ENCODE data around the gene PIR.

Gene PIR

GRCh38 chrX:15493118-15493962, at the start of gene PIR:
PIR (minus strand) TSS chrX:15493333; CDS start chrX:15491257, 2,076 bp downstream.
- Histone ChIP-seq H3K27me3 (ENCODE audit: control insufficient read depth, insufficient read depth, low read length) (peaks cover 9% of the 10 kb centered on the region), H3K9me3 (ENCODE audit: control insufficient read depth, insufficient read depth, low read length) (no peaks in the 10 kb centered on the region), H3K27ac (ENCODE audit: low read depth, low read length) (peak within 1 kb of the TSS; percentile 72), H3K4me3 (ENCODE audit: low read depth, low read length) (peak within 1 kb of the TSS; percentile 72), H3K36me3 (ENCODE audit: control insufficient read depth, insufficient read depth, low read length) (no peaks in the 10 kb centered on the region; the same call in 1 of the 2 replicates), H3K4me1 (ENCODE audit: control insufficient read depth, insufficient read depth, low read length) (peaks cover 18% of the 10 kb centered on the region), H3K9ac (ENCODE audit: low read depth, low read length) (peak within 1 kb of the TSS; percentile 50)

GRCh38 chrX:15530318-15530717, 37.2 kb upstream of the PIR start:
- Histone ChIP-seq H3K27ac (ENCODE audit: low read depth, low read length) (no peak overlapping the region), H3K9ac (ENCODE audit: low read depth, low read length) (no peak overlapping the region), H3K36me3 (ENCODE audit: control insufficient read depth, insufficient read depth, low read length) (no peaks in the 10 kb centered on the region), H3K9me3 (ENCODE audit: control insufficient read depth, insufficient read depth, low read length) (no peaks in the 10 kb centered on the region), H3K4me3 (ENCODE audit: low read depth, low read length) (no peak overlapping the region), H3K27me3 (ENCODE audit: control insufficient read depth, insufficient read depth, low read length) (peaks cover 14% of the 10 kb centered on the region), H3K4me1 (ENCODE audit: control insufficient read depth, insufficient read depth, low read length) (no peaks in the 10 kb centered on the region)

- Histone ChIP-seq H3K27me3 (ENCODE audit: control insufficient read depth, insufficient read depth, low read length) (peaks cover 12% of the 10 kb centered on the region), H3K9me3 (ENCODE audit: control insufficient read depth, insufficient read depth, low read length) (no peaks in the 10 kb centered on the region), H3K9ac (ENCODE audit: low read depth, low read length) (no peak overlapping the region), H3K36me3 (ENCODE audit: control insufficient read depth, insufficient read depth, low read length) (no peaks in the 10 kb centered on the region), H3K4me1 (ENCODE audit: control insufficient read depth, insufficient read depth, low read length) (no peaks in the 10 kb centered on the region), H3K27ac (ENCODE audit: low read depth, low read length) (no peak overlapping the region), H3K4me3 (ENCODE audit: low read depth, low read length) (no peak overlapping the region)
These were observed 36.0 kb upstream of the PIR start for GRCh38 chrX:15529165-15529564.

- peaks cover 18% of the 10 kb centered on the region for H3K27me3 ChIP-seq (ENCODE audit: control insufficient read depth, insufficient read depth, low read length)
- H3K9ac ChIP-seq (ENCODE audit: low read depth, low read length) = no peak overlapping the region
- H3K36me3 ChIP-seq (ENCODE audit: control insufficient read depth, insufficient read depth, low read length) = no peaks in the 10 kb centered on the region
- no peaks in the 10 kb centered on the region for H3K9me3 ChIP-seq (ENCODE audit: control insufficient read depth, insufficient read depth, low read length)
- no peak overlapping the region for H3K27ac ChIP-seq (ENCODE audit: low read depth, low read length)
- no peak overlapping the region for H3K4me3 ChIP-seq (ENCODE audit: low read depth, low read length)
- H3K4me1 ChIP-seq (ENCODE audit: control insufficient read depth, insufficient read depth, low read length) = no peaks in the 10 kb centered on the region
These were observed 32.7 kb upstream of the PIR start for GRCh38 chrX:15525664-15526416.

- Histone ChIP-seq H3K27me3 (ENCODE audit: control insufficient read depth, insufficient read depth, low read length) (peaks cover 15% of the 10 kb centered on the region), H3K27ac (ENCODE audit: low read depth, low read length) (no peak overlapping the region), H3K4me1 (ENCODE audit: control insufficient read depth, insufficient read depth, low read length) (no peaks in the 10 kb centered on the region)
These were observed 31.3 kb upstream of the PIR start for GRCh38 chrX:15524417-15524816.

GRCh38 chrX:15523088-15523487, 30.0 kb upstream of the PIR start:
- no peak overlapping the region for H3K27ac ChIP-seq (ENCODE audit: low read depth, low read length)
- H3K4me1 ChIP-seq (ENCODE audit: control insufficient read depth, insufficient read depth, low read length) = no peaks in the 10 kb centered on the region
- no peaks in the 10 kb centered on the region for H3K9me3 ChIP-seq (ENCODE audit: control insufficient read depth, insufficient read depth, low read length)
- H3K36me3 ChIP-seq (ENCODE audit: control insufficient read depth, insufficient read depth, low read length) = no peaks in the 10 kb centered on the region
- H3K4me3 ChIP-seq (ENCODE audit: low read depth, low read length) = no peak overlapping the region
- H3K27me3 ChIP-seq (ENCODE audit: control insufficient read depth, insufficient read depth, low read length) = peaks cover 15% of the 10 kb centered on the region
- H3K9ac ChIP-seq (ENCODE audit: low read depth, low read length) = no peak overlapping the region

More at GRCh38 chrX:15524417-15524816, 31.3 kb upstream of the PIR start:
- Histone ChIP-seq H3K9ac (ENCODE audit: low read depth, low read length) (no peak overlapping the region), H3K4me3 (ENCODE audit: low read depth, low read length) (no peak overlapping the region), H3K9me3 (ENCODE audit: control insufficient read depth, insufficient read depth, low read length) (no peaks in the 10 kb centered on the region), H3K36me3 (ENCODE audit: control insufficient read depth, insufficient read depth, low read length) (no peaks in the 10 kb centered on the region)

- no peaks in the 10 kb centered on the region for H3K9me3 ChIP-seq (ENCODE audit: control insufficient read depth, insufficient read depth, low read length)
- H3K4me3 ChIP-seq (ENCODE audit: low read depth, low read length) = no peak overlapping the region
- no peaks in the 10 kb centered on the region for H3K36me3 ChIP-seq (ENCODE audit: control insufficient read depth, insufficient read depth, low read length)
- no peak overlapping the region for H3K9ac ChIP-seq (ENCODE audit: low read depth, low read length)
- no peaks in the 10 kb centered on the region for H3K4me1 ChIP-seq (ENCODE audit: control insufficient read depth, insufficient read depth, low read length)
- peaks cover 15% of the 10 kb centered on the region for H3K27me3 ChIP-seq (ENCODE audit: control insufficient read depth, insufficient read depth, low read length)
- H3K27ac ChIP-seq (ENCODE audit: low read depth, low read length) = no peak overlapping the region
These were observed 29.3 kb upstream of the PIR start for GRCh38 chrX:15522464-15522863.

- H3K36me3 ChIP-seq (ENCODE audit: control insufficient read depth, insufficient read depth, low read length) = no peaks in the 10 kb centered on the region
- H3K4me1 ChIP-seq (ENCODE audit: control insufficient read depth, insufficient read depth, low read length) = no peaks in the 10 kb centered on the region
- no peak overlapping the region for H3K27ac ChIP-seq (ENCODE audit: low read depth, low read length)
- no peak overlapping the region for H3K9ac ChIP-seq (ENCODE audit: low read depth, low read length)
- no peak overlapping the region for H3K4me3 ChIP-seq (ENCODE audit: low read depth, low read length)
- 0 out of 2 replicates have a peak, but pooled peaks cover 9% of the 10 kb centered on the region for H3K27me3 ChIP-seq (ENCODE audit: control insufficient read depth, insufficient read depth, low read length)
- no peaks in the 10 kb centered on the region for H3K9me3 ChIP-seq (ENCODE audit: control insufficient read depth, insufficient read depth, low read length)
These were observed 22.8 kb upstream of the PIR start for GRCh38 chrX:15515931-15516330.

- no peak overlapping the region for H3K27ac ChIP-seq (ENCODE audit: low read depth, low read length)
- no peaks in the 10 kb centered on the region for H3K36me3 ChIP-seq (ENCODE audit: control insufficient read depth, insufficient read depth, low read length)
- no peak overlapping the region for H3K4me3 ChIP-seq (ENCODE audit: low read depth, low read length)
- H3K27me3 ChIP-seq (ENCODE audit: control insufficient read depth, insufficient read depth, low read length) = peaks cover 15% of the 10 kb centered on the region; the same call in 1 of the 2 replicates
- no peaks in the 10 kb centered on the region for H3K4me1 ChIP-seq (ENCODE audit: control insufficient read depth, insufficient read depth, low read length)
- no peaks in the 10 kb centered on the region for H3K9me3 ChIP-seq (ENCODE audit: control insufficient read depth, insufficient read depth, low read length)
- H3K9ac ChIP-seq (ENCODE audit: low read depth, low read length) = no peak overlapping the region
These were observed 21.1 kb upstream of the PIR start for GRCh38 chrX:15514279-15514678.

GRCh38 chrX:15512401-15512965, 19.4 kb upstream of the PIR start:
- Histone ChIP-seq H3K9me3 (ENCODE audit: control insufficient read depth, insufficient read depth, low read length) (no peaks in the 10 kb centered on the region), H3K27ac (ENCODE audit: low read depth, low read length) (no peak overlapping the region), H3K4me1 (ENCODE audit: control insufficient read depth, insufficient read depth, low read length) (no peaks in the 10 kb centered on the region), H3K4me3 (ENCODE audit: low read depth, low read length) (no peak overlapping the region), H3K9ac (ENCODE audit: low read depth, low read length) (no peak overlapping the region), H3K36me3 (ENCODE audit: control insufficient read depth, insufficient read depth, low read length) (no peaks in the 10 kb centered on the region), H3K27me3 (ENCODE audit: control insufficient read depth, insufficient read depth, low read length) (peaks cover 15% of the 10 kb centered on the region; the same call in 1 of the 2 replicates)

- Histone ChIP-seq H3K4me1 (ENCODE audit: control insufficient read depth, insufficient read depth, low read length) (no peaks in the 10 kb centered on the region), H3K9ac (ENCODE audit: low read depth, low read length) (no peak overlapping the region), H3K27ac (ENCODE audit: low read depth, low read length) (no peak overlapping the region), H3K36me3 (ENCODE audit: control insufficient read depth, insufficient read depth, low read length) (no peaks in the 10 kb centered on the region), H3K27me3 (ENCODE audit: control insufficient read depth, insufficient read depth, low read length) (peaks cover 16% of the 10 kb centered on the region), H3K4me3 (ENCODE audit: low read depth, low read length) (no peak overlapping the region), H3K9me3 (ENCODE audit: control insufficient read depth, insufficient read depth, low read length) (no peaks in the 10 kb centered on the region)
These were observed 18.4 kb upstream of the PIR start for GRCh38 chrX:15511563-15511962.
